Fibroblast of peridontal ligament (primary cell): ENCODE data around the gene KRTAP19-3.
"Not testable (repeated sequence)": the region's sequence is repeated elsewhere in the genome, so short reads cannot be mapped to it uniquely, and the experiment has no call there.

ENCODE experiments used
- DNase-seq: peaks from one replicate; pipeline ENCODE4 v3.0.0-alpha.2; 2010; ENCODE audit errors: extremely low read depth

Gene KRTAP19-3

DNA sequence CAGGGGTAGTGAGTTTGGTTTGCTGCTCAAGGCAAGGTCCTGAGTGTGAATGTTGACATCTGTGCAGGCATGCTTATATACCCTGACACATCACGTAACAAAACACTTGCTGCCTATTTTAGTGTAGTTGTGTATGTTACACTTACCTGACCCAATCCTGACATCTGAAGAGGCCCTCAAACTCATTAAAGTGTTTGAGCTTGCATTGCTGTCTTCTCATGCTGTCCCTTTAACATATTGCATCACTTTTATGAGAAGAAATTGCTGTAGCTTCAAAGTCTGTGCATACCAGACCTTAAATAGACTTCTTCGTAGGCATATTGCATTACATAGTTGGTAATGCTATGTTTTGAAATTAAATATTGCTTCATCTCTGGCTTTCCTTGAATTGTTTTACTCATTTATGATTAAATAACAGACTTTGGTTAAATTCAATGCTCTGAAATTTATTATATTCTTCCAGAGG lies at the start of gene KRTAP19-3:
Gene KRTAP19-3, minus strand, starts transcription at position 51 of the 466 bp plus-strand sequence. CDS start 56 bp downstream, outside the sequence.
- DNase-seq = no peak

DNA sequence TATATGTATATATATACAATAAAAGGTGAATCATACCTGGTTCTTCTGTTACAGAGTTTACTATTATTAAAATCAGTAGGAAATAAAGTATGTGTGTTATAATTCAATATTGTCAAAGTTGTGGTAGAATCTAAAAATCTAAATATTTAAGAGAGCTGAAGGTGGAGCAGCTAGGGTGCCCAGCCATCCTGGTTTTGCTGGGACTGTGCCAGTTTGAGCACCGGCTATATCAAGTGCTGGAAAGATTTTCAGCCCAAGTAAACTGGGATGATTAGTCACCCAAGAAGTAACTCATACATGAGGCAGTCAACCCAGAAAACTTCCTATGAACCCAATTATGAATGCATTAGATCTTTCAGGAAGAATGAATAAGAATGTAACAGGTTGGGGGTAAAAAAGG lies 27.1 kb upstream of the KRTAP19-3 start:
- DNase-seq = no peak

DNA sequence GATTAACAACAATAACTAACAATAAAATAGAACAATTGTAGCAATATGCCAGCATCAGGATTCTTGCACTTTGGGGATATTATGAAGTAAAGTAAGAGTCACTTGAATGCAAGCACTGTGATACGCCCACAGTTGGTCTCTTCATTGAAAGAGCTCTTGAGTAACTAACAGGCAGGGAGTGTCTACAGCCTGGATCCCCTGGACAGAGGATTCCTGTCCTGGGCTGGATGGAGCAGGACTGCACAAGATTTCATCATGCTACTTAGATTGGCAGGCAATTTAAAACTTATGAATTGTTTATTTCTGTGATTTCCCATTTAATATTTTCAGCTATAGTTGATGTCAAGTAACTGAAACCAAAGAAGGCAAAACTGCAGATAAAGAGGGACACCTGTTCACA lies 23.9 kb upstream of the KRTAP19-3 start:
- DNase-seq = no peak

DNA sequence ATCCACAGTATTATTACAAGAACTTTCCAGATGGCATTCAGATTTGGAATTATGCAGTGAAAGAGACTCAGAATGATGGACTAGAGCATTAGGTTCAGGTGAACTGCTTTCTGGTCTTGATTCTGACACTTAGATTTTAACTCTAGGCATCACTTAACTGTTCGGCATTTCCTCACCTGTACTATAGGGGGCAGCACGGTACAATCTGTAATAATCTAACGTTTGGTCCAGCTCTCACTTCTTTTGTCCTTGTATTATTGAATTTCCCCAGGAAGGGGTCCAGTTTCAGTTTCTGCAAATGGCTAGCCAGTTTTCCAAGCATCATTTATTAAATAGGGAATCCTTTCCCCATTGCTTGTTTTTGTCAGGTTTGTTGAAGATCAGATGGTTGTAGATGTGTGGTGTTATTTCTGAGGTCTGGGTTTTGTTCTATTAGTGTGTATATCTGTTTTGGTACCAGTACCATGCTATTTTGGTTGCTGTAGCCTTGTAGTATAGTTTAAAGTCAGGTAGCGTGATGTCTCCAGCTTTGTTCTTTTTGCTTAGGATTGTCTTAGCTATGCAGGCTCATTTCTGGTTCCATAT lies 13.9 kb upstream of the KRTAP19-3 start:
- DNase-seq = not testable (repeated sequence)

GRCh38 chr21:30502041-30502440 lies 10.2 kb upstream of the KRTAP19-3 start, which contains the start of gene KRTAP19-5:
KRTAP19-5 (minus strand) TSS chr21:30502141; CDS start chr21:30502090, 51 bp downstream.
- no peak for DNase-seq

GRCh38 chr21:30497065-30497464 lies 5.3 kb upstream of the KRTAP19-3 start, which contains the start of gene KRTAP19-4:
KRTAP19-4 (minus strand) TSS chr21:30497165; CDS start chr21:30497110, 55 bp downstream.
- DNase-seq = no peak

GRCh38 chr21:30487336-30487735 lies 4.5 kb downstream of the KRTAP19-3 start, which contains the start of gene KRTAP19-2:
KRTAP19-2 (minus strand) TSS chr21:30487436; CDS start chr21:30487348, 88 bp downstream.
- DNase-seq = no peak

- no peak for DNase-seq
Observed at GRCh38 chr21:30486180-30486579, 5.6 kb downstream of the KRTAP19-3 start.

GRCh38 chr21:30482130-30482529 lies 9.7 kb downstream of the KRTAP19-3 start:
- DNase-seq = no peak

DNA sequence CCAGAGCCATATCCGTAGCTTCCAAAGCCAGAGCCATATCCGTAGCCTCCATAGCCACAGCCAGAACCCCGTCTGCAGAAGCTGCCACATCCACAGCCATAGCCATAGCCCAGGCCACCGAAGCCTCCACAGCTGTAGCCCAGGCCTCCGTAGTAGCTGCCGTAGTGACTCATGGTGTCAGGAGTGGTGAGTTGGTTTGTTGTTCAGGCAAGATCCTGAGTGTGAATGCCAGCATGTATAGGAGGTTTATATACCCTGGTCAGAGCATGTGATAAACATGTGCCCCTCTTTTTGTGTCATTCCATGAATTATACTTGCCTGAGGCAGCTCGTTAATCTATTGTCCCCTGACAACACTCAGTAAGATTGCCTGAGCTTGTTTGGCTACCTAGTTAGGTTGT lies 11.7 kb downstream of the KRTAP19-3 start, which contains the start of gene KRTAP19-1:
Gene KRTAP19-1, minus strand, starts transcription at position 223 of the 400 bp plus-strand sequence. Its CDS starts 50 bp downstream, at position 173.
- DNase-seq = no peak

GRCh38 chr21:30479259-30479658 lies 12.6 kb downstream of the KRTAP19-3 start:
- DNase-seq = no peak

GRCh38 chr21:30478004-30478403 lies 13.8 kb downstream of the KRTAP19-3 start:
- no peak for DNase-seq

- DNase-seq = no peak
Observed at GRCh38 chr21:30468900-30469714, 22.7 kb downstream of the KRTAP19-3 start.

GRCh38 chr21:30463713-30464112 lies 28.1 kb downstream of the KRTAP19-3 start:
- DNase-seq = no peak

GRCh38 chr21:30448514-30448913 lies 43.3 kb downstream of the KRTAP19-3 start:
- DNase-seq = no peak

- DNase-seq = no peak
Observed at GRCh38 chr21:30447056-30447455, 44.8 kb downstream of the KRTAP19-3 start.

DNA sequence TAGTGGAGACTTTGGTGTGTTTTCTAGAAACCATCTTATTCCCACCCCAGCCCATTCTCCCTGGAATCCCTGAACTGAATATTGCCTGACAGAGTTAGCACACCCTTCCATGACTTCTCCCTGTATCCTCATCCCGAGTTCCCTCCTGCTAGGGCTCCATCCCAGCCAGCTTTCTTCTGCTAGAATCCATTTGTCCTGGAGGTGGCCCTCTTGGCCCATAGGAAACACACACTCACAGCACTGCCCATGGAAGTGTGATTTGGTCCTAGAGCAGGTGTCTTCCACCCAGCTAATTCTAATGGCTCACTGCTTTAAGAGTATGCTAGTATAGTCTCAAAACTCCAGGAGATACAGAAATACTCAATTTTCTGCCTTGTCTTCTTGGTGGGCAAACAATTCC lies 47.6 kb downstream of the KRTAP19-3 start:
- no peak for DNase-seq

GRCh38 chr21:30443226-30443625 lies 48.6 kb downstream of the KRTAP19-3 start:
- no peak for DNase-seq
